ENCODE measurements around the gene CMSS1.

DNA sequence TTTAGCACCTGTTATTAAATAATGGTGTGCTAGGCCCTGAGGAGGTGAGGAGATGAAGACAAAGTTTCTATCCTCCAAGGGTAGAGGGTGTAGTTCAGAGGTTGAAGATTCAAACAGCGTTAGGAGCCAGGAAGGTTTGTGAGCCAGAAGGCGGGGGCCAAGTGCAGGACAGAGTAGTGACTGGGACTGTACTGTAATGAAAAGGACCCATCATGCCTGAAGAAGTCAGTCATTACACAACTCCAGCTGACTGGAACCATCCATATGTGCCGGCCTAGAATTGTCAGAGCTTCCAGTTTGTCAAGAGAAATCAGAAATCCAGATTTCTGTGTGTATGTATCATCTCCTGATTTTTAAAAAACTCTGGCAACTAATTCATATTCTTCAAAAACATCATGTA, 241.8 kb downstream of the CMSS1 start:
- TF ChIP-seq, protein P1, sequence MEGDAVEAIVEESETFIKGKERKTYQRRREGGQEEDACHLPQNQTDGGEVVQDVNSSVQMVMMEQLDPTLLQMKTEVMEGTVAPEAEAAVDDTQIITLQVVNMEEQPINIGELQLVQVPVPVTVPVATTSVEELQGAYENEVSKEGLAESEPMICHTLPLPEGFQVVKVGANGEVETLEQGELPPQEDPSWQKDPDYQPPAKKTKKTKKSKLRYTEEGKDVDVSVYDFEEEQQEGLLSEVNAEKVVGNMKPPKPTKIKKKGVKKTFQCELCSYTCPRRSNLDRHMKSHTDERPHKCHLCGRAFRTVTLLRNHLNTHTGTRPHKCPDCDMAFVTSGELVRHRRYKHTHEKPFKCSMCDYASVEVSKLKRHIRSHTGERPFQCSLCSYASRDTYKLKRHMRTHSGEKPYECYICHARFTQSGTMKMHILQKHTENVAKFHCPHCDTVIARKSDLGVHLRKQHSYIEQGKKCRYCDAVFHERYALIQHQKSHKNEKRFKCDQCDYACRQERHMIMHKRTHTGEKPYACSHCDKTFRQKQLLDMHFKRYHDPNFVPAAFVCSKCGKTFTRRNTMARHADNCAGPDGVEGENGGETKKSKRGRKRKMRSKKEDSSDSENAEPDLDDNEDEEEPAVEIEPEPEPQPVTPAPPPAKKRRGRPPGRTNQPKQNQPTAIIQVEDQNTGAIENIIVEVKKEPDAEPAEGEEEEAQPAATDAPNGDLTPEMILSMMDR (IDR thresholded peaks at IDR 0.05 in 2 of 3, conservative IDR thresholded peaks at IDR 0.05 in 1 of 3; ENCODE audit: borderline replicate concordance in 1 of 3, insufficient read depth in 1 of 3, low read depth in 2 of 3, low read length in 2 of 3), result no peak
- TF ChIP-seq POLR2AphosphoS5 (IDR thresholded peaks at IDR 0.05; ENCODE audit: low read depth, low read length), result no peak
